Stomach smooth muscle (tissue), 2 donors: ENCODE measurements around the gene CACNA1S.
A peak's percentile ranks its signal among the peaks of the same experiment; 100 is the strongest.

Experiments used
- H3K27ac ChIP-seq: one replicate; pipeline ENCODE4 v1.7.0; 2013; ENCODE audit warnings: mild to moderate bottlenecking, low read length, inconsistent platforms
- H3K27me3 ChIP-seq, 2 donors: one replicate each; pipeline ENCODE4 v1.7.0; 2013; ENCODE audit warnings: low read length in 2 of 2; ENCODE audit not compliant: insufficient read depth in 2 of 2, control insufficient read depth in 1 of 2
- H3K36me3 ChIP-seq, 2 donors: one replicate each; pipeline ENCODE4 v1.7.0; 2013; ENCODE audit warnings: low read length in 2 of 2; ENCODE audit not compliant: control insufficient read depth in 2 of 2, insufficient read depth in 2 of 2
- H3K4me1 ChIP-seq: one replicate; pipeline ENCODE4 v1.7.0; 2013; ENCODE audit warnings: low read length; ENCODE audit not compliant: control insufficient read depth, insufficient read depth
- H3K4me3 ChIP-seq, 2 donors: one replicate each; pipeline ENCODE4 v1.7.0; 2013; ENCODE audit warnings: low read length in 2 of 2
- H3K9ac ChIP-seq, 2 donors: one replicate each; pipeline ENCODE4 v1.7.0; 2013; ENCODE audit warnings: low read length in 2 of 2, mild to moderate bottlenecking in 1 of 2
- H3K9me3 ChIP-seq, 2 donors: one replicate each; pipeline ENCODE4 v1.7.0; 2013; ENCODE audit warnings: low read length in 2 of 2; ENCODE audit not compliant: control insufficient read depth in 2 of 2
- donor health status: healthy.
- donor health status: Pancreatic carcinoma.

CACNA1S gene

GRCh38 chr1:201115390-201115937 lies 3.2 kb upstream of the CACNA1S start:
- no peaks in the 10 kb centered on the region for H3K9me3 ChIP-seq
- H3K4me1 ChIP-seq, result peaks cover 8% of the 10 kb centered on the region
- no peak overlapping the region for H3K4me3 ChIP-seq
- H3K36me3 ChIP-seq, result no peaks in the 10 kb centered on the region
- H3K27me3 ChIP-seq, result peaks cover 7 to 9% of the 10 kb centered on the region in 2 donors
- H3K9ac ChIP-seq, result no peak overlapping the region
- H3K27ac ChIP-seq, result no peak overlapping the region

- no peaks in the 10 kb centered on the region for H3K36me3 ChIP-seq
- peaks cover 0 to 3% of the 10 kb centered on the region in 2 donors for H3K27me3 ChIP-seq
- peak overlapping the region; percentile 79 to 83 for H3K4me3 ChIP-seq
- no peak overlapping the region for H3K27ac ChIP-seq
- no peaks in the 10 kb centered on the region for H3K9me3 ChIP-seq
- peak overlapping the region; percentile 59 to 68 for H3K9ac ChIP-seq
- H3K4me1 ChIP-seq, result peaks cover 8% of the 10 kb centered on the region
These were observed 2.3 kb upstream of the CACNA1S start for GRCh38 chr1:201114245-201115131.

- Histone ChIP-seq H3K4me1 (peaks cover 8% of the 10 kb centered on the region), H3K27me3 (peaks cover 0 to 3% of the 10 kb centered on the region in 2 donors), H3K9me3 (no peaks in the 10 kb centered on the region), H3K36me3 (no peaks in the 10 kb centered on the region), H3K9ac (peak overlapping the region in 1 of 2 donors; percentile 59), H3K4me3 (peak overlapping the region; percentile 79 to 83), H3K27ac (no peak overlapping the region)
These were observed 1.4 kb upstream of the CACNA1S start for GRCh38 chr1:201113451-201114244.

GRCh38 chr1:201112926-201113325 lies 700 bp upstream of the CACNA1S start:
- H3K9ac ChIP-seq, result no peak overlapping the region
- H3K4me3 ChIP-seq, result no peak overlapping the region
- no peaks in the 10 kb centered on the region for H3K36me3 ChIP-seq
- peaks cover 8% of the 10 kb centered on the region for H3K4me1 ChIP-seq
- H3K9me3 ChIP-seq, result no peaks in the 10 kb centered on the region
- no peak overlapping the region for H3K27ac ChIP-seq
- H3K27me3 ChIP-seq, result peaks cover 0 to 3% of the 10 kb centered on the region in 2 donors

- no peaks in the 10 kb centered on the region for H3K9me3 ChIP-seq
- no peaks in the 10 kb centered on the region for H3K36me3 ChIP-seq
- H3K4me3 ChIP-seq, result no peak overlapping the region
- H3K27me3 ChIP-seq, result peaks cover 0 to 3% of the 10 kb centered on the region in 2 donors
- H3K4me1 ChIP-seq, result peaks cover 8% of the 10 kb centered on the region
- H3K27ac ChIP-seq, result no peak overlapping the region
- H3K9ac ChIP-seq, result no peak overlapping the region
These were observed 554 bp downstream of the CACNA1S start for GRCh38 chr1:201111672-201112071.

GRCh38 chr1:201111156-201111555 lies 1.1 kb downstream of the CACNA1S start:
- Histone ChIP-seq H3K4me3 (no peak overlapping the region), H3K27me3 (peaks cover 0 to 3% of the 10 kb centered on the region in 2 donors), H3K36me3 (no peaks in the 10 kb centered on the region), H3K4me1 (peaks cover 8% of the 10 kb centered on the region), H3K9me3 (no peaks in the 10 kb centered on the region), H3K27ac (no peak overlapping the region), H3K9ac (no peak overlapping the region)

GRCh38 chr1:201110616-201111015 lies 1.6 kb downstream of the CACNA1S start:
- no peak overlapping the region for H3K4me3 ChIP-seq
- no peak overlapping the region for H3K27ac ChIP-seq
- no peaks in the 10 kb centered on the region for H3K36me3 ChIP-seq
- peaks cover 0 to 3% of the 10 kb centered on the region in 2 donors for H3K27me3 ChIP-seq
- H3K9ac ChIP-seq, result no peak overlapping the region
- H3K9me3 ChIP-seq, result no peaks in the 10 kb centered on the region
- H3K4me1 ChIP-seq, result peaks cover 8% of the 10 kb centered on the region

- Histone ChIP-seq H3K9ac (no peak overlapping the region), H3K27ac (no peak overlapping the region), H3K4me1 (peaks cover 8% of the 10 kb centered on the region), H3K36me3 (no peaks in the 10 kb centered on the region), H3K9me3 (no peaks in the 10 kb centered on the region), H3K27me3 (peaks cover 0 to 3% of the 10 kb centered on the region in 2 donors), H3K4me3 (no peak overlapping the region)
These were observed 2.1 kb downstream of the CACNA1S start for GRCh38 chr1:201110138-201110537.

- Histone ChIP-seq H3K4me3 (no peak overlapping the region), H3K27me3 (peaks cover 0 to 3% of the 10 kb centered on the region in 2 donors), H3K4me1 (peaks cover 5% of the 10 kb centered on the region), H3K27ac (no peak overlapping the region), H3K9ac (no peak overlapping the region), H3K9me3 (no peaks in the 10 kb centered on the region), H3K36me3 (no peaks in the 10 kb centered on the region)
These were observed 2.6 kb downstream of the CACNA1S start for GRCh38 chr1:201109651-201110050.

- Histone ChIP-seq H3K27me3 (peaks cover 0 to 3% of the 10 kb centered on the region in 2 donors), H3K9me3 (no peaks in the 10 kb centered on the region), H3K9ac (no peak overlapping the region), H3K36me3 (no peaks in the 10 kb centered on the region), H3K4me3 (no peak overlapping the region), H3K27ac (no peak overlapping the region), H3K4me1 (peaks cover 4% of the 10 kb centered on the region)
These were observed 3.6 kb downstream of the CACNA1S start for GRCh38 chr1:201108614-201109013.
